Measurements from ENCODE around the gene FOXB1.

FOXB1 gene

DNA sequence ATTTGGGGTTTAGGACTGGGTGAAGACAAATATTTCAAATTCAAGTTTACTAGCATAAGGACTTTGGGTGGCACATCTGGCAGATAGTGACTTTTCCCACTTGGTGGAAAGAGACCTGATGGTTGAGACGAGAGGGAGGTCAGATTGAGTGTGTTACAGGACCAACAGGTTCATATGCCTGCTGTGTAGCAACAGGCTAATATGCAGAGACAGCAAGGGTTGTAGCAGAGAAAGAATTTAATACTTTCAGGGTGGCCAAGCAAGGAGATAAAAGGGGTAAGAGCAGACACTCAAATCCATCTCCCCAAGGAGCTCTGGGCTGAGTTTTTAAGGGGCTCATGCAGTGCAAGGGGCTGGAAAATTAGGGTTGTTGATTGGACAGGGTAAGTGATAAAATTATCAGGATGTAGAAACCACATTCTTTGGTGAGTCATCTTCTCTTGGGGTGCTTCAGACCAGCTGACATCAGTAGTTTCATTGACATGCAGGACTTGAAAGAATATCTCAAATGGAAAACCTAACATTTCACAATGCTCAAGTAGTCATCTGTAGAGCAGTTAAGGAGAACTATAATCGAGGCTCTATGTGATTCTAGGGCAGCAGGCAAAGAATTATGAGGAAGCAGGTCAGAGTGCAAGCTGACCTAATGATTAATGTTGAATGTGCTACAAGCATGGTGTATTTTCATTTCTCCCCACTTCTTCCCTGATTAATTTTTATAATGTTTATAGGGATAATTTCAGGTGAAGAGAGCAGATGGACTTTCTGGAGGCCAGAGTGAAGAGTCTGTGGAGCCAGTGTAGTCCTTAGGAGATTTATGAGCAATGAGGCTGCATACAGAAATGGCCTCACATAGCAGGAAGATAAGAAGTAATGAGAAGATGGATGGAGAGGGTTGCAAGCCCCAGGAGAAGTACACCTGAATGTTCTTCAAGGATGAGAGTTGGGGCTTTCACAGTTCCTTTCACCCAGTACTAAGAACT is 13.7 kb downstream of the FOXB1 start:
- no peak for DNase-seq (ENCODE audit: low read depth, low spot score)

DNA sequence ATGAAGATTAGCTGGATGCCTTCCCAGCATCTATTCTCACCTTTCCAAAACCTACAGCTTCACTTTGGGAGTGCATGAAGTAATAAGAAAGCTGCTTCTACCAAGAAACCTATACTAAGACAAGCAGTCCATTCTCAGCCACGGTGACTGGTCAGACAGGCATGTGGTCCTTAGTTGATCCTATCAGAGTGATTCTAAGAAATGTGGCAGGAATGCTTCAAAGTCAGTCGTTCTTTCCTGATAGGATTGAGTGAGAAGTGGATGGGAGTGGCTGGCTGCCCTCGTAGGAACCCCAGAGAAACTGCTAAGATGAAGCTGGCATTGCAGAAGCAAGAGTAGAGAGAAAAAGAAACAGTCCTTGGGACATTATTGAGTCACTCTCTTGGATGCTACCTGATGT is 16.6 kb downstream of the FOXB1 start:
- DNase-seq (ENCODE audit: low read depth, low spot score): no peak

DNA sequence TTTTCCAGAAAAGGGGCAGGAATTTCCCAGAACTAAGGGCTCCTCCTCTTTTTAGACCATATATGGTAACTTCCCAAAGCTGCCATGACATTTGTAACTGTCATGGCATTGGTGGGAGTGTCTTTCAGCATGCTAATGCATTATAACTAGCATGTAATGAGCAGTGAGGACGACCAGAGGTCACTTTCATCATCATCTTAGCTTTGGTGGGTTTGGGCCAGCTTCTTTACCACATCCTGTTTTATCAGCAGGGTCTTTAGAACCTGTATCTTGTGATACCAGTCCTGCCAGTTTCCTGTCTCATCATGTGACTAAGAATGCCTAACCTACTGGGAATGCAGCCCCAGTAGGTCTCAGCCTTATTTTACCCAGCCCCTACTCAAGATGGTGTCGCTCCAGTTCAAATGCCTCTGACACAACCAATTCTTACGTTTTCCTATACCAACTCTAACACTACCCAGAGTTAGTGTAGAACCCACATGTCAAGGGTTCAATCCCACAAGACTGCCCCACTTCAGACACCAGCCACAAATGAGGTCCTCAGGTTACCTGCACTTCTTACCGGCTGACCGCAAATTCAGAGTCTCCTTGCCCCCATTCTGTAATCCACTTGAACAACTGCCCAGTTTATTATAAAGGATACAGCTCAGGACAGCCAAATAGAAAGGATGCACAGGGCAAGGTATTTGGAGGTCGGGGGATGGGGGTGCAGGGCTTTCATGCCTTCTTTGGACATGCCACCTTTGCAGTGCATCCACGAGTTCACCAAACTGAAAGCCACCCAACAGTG is 17.7 kb downstream of the FOXB1 start:
- DNase-seq (ENCODE audit: low read depth, low spot score): no peak

DNA sequence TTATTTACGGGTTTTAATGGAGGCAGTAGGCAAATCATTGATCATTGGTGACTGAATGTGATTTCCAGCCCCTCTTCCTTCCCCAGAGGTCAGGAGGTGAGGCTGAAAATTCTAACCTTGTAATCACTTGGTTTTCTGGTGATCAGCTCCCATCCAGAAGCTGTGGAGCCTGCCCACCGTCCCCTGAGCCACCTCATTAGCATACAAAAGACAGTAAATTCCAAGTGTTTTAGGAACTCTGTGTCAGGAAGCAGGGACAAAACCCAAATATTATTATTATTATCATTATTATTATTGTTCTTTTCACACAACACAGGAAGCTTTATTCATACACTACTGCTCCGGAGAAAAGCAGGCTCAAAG is 18.2 kb downstream of the FOXB1 start:
- no peak for DNase-seq (ENCODE audit: low read depth, low spot score)

DNA sequence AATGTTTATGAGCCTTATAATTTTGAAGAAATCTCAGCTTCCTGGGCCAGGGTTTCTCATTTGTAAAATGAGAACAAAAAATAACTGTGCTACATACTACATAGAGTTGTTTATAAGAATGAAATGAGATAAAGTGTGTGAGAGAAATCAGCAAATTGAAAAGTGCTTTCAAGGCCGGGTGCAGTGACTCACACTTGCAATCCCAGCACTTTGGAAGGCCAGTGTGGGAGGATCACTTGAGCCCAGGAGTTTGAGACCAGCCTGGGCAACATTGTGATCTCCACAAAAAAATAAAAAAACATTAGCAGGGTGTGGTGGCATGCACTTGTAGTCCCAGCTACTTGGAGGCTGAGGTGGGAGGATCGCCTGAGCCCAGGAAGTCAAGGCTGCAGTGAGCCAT is 22.4 kb downstream of the FOXB1 start:
- DNase-seq (ENCODE audit: low read depth, low spot score): no peak

DNA sequence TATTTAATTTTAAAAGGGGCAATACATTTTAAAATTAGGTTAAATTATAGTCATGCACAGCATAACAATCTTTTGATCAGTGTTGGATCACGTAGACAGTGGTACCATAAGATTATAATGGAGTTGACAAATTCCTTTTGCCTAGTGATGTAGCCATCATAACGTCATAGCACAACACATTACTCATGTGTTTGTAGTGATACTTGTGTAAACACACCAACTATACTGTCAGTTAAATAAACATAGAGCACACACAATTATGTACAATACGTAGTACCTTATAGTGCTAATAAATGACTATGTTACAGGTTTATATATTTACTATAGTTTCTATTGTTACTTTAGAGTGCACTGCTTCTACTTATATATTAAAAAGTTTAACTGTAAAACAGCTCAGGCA is 31.2 kb downstream of the FOXB1 start:
- no peak for DNase-seq (ENCODE audit: low read depth, low spot score)

DNA sequence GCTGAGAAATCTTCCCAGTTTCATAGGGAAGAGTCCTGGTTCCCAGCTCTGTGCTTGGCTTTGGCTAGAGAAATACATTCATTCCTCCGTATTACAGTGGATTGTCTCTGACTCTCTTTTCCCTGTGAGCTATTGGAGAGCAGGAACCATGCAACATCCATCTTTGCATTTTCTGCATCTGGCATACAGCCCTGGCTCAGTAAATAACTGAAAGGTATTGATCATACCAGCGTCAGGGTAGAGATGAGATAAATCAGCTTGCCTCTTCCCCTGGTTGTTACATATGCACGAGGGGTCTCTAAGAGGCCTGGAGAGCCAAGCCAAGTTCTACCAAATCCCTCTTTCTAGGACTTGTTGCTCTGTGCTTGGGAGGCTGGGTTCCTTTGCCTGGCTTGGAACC is 35.2 kb downstream of the FOXB1 start:
- DNase-seq (ENCODE audit: low read depth, low spot score): no peak

DNA sequence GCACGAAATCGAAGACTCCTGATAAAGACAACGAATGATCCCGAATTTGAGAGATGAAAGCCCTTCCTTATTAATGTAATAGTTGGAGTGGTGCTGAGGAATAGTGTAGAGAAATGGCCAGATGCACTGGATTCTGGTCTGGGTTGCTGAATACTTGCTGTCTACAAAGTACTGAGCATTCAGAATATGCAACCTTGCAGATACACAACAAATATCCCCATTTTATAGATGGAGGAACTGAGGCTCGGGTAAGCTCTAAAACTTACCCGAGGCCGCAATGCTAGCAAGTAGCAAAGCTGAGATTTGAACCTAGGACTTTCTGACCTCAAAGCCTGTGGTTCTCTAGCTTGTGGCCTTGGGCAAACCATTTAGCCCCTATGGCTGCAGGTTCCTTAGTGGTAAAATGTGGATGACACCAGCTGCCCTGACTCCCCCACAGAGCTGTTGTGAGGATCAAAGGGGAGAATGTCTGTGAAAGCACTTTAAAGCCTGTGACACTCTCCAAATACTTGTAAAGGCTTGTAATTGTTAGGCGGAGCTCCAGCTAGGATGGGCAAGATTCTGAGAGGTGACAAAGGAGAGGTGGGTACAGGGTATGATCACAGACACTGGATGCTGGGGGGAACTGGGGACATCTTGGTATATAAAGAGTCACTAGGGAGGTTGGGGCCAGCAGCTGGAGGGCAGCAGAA is 39.8 kb downstream of the FOXB1 start:
- DNase-seq (ENCODE audit: low read depth, low spot score): no peak

DNA sequence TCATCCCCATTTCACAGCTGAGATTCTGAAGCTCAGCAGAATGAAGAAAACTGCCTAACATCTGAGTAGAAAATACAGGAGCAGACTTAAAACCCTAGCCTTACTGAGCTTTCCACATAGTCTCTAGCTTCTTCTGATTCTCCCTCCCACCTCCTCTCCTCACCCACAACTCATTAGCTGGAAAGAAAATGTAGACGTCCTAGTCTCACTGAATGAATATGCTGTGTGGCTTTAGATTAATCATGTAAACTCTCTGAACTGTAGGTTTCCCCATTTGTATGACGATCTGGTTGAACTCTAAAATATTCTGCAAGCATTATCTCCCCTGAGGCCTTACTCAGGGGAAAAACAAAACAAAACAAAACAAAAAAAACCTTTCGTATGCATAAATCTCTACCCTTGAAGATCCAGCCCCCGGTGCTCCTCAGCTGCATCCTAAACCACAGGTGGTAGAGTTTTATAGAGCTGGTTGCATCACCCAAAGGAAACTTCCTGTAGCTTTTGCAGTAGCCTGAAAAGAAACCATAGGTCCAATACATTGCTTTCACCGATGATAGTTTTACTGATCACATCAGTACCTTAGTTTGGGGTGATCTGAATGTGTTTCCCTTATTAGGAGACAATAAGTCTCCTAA is 40.6 kb downstream of the FOXB1 start:
- no peak for DNase-seq (ENCODE audit: low read depth, low spot score)

DNA sequence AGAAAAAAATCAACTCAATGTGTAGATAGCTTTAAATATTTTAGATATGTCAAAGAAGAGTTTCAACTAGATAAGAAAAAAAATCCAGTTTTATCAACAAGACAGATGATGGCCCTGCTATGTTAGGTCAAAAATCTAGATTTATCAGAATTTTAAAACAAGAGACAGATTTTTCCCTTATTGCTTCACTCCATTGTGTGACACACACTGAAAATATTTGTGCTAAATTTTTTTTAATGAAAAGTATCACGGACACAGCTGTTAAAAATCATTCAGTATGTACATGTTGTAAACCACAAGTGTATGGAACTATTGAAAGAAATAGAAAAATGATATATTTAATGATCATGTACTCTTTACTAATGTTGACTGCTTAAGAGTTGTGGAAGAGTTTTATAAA is 43.6 kb downstream of the FOXB1 start:
- DNase-seq (ENCODE audit: low read depth, low spot score): no peak

DNA sequence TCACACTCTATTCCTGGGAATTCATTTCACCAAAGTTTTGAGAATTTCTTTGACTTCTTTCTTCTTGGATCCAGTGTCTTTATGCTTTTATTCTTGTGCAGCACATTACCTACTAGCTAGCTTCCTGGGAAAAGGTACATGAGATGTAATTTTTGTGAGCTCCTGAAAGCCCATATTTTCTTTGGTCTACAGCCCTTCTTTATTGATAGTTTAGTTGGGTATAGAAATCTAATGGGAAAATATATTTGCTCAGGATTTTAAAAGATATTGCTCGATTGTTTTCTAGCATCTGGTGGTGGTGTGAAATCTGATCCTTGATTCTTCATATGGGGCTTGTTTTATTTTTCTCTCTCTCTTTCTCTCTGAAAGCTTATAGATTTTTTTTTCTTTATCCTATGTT is 45.8 kb downstream of the FOXB1 start:
- DNase-seq (ENCODE audit: low read depth, low spot score): no peak

DNA sequence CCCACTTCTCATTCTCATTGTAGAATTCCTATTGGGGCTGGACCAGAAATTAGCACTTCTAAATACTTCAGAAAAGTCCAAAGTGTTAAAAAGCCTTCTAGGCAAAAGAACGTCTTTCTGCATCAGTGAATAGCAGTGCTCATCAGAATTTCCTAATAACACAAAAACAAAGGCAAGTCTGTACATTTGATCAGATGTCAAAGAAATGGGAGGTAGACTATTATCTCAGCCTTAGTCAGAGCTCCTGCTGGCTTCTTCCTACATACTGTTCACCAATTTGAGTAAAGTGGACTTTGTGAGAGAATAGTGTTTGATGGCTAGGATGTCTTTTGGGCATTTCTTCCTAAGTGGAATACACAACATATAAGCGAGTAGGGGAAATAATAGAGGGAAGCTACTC is 48.7 kb downstream of the FOXB1 start:
- no peak for DNase-seq (ENCODE audit: low read depth, low spot score)

DNA sequence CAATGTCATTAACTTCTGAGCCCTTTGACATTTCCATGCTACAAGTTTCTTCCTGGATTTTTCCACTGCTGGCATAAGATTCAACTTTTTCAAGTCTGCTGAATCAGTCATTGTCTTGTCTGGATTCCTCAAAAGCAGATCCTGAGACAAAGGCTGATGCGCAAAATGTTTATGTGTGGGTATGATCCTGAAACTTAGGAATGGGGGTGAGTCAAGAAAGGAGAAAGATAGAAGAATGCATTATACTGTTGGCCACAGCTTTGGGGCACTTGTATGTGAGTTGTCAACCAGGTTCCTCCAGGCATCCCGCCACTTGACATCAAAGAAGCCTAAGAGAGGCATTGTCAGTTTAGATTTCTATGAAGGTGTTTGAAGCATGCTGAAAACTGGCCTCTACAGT is 50.4 kb downstream of the FOXB1 start:
- no peak for DNase-seq (ENCODE audit: low read depth, low spot score)
